GM19438 (cell line): ENCODE measurements around the gene FRMD3.

ENCODE experiments used
- ATAC-seq: cut with Tn5 transposase; IDR thresholded peaks from one replicate; pipeline ENCODE4 v1.9.1; 2021; ENCODE audit warnings: low read depth; ENCODE audit not compliant: unreplicated experiment

The FRMD3 gene

GRCh38 chr9:83247732-83248131, 290.5 kb downstream of the FRMD3 start:
- ATAC-seq, result peak; percentile 85

- no peak for ATAC-seq
These were observed 292.1 kb downstream of the FRMD3 start for GRCh38 chr9:83245979-83246659.

GRCh38 chr9:83242066-83242465, 296.1 kb downstream of the FRMD3 start:
- ATAC-seq, result no peak

GRCh38 chr9:83240671-83241070, 297.5 kb downstream of the FRMD3 start:
- ATAC-seq, result no peak

GRCh38 chr9:83239747-83240146, 298.5 kb downstream of the FRMD3 start:
- ATAC-seq, result no peak

- no peak for ATAC-seq
These were observed 299.1 kb downstream of the FRMD3 start for GRCh38 chr9:83238871-83239640.

- no peak for ATAC-seq
These were observed 302.0 kb downstream of the FRMD3 start for GRCh38 chr9:83236029-83236696.

- no peak for ATAC-seq
These were observed 302.7 kb downstream of the FRMD3 start for GRCh38 chr9:83235526-83235925.

- no peak for ATAC-seq
These were observed 303.7 kb downstream of the FRMD3 start for GRCh38 chr9:83234541-83234940.

GRCh38 chr9:83233647-83234046, 304.6 kb downstream of the FRMD3 start:
- no peak for ATAC-seq

- no peak for ATAC-seq
These were observed 307.2 kb downstream of the FRMD3 start for GRCh38 chr9:83231039-83231438.

GRCh38 chr9:83220730-83221129, 317.5 kb downstream of the FRMD3 start:
- ATAC-seq, result peak; percentile 90

GRCh38 chr9:83219924-83220438, 318.2 kb downstream of the FRMD3 start:
- ATAC-seq, result no peak

- ATAC-seq, result peak; percentile 54
These were observed 318.9 kb downstream of the FRMD3 start for GRCh38 chr9:83219154-83219923.

GRCh38 chr9:83218411-83219090, 319.6 kb downstream of the FRMD3 start:
- ATAC-seq, result no peak

GRCh38 chr9:83209188-83209731, 328.9 kb downstream of the FRMD3 start:
- ATAC-seq, result no peak

GRCh38 chr9:83208065-83208850, 329.9 kb downstream of the FRMD3 start:
- no peak for ATAC-seq

GRCh38 chr9:83204047-83204446, 334.2 kb downstream of the FRMD3 start:
- ATAC-seq, result no peak

- ATAC-seq, result no peak
These were observed 337.7 kb downstream of the FRMD3 start for GRCh38 chr9:83200531-83200930.
